Globus pallidus (tissue), 1 donor: Measurements from ENCODE around the gene P3H4.

ENCODE experiments used
- DNase-seq: peaks from one replicate; pipeline ENCODE4 v3.0.0-alpha.2; 2015; ENCODE audit warnings: low spot score

The P3H4 gene

GRCh38 chr17:41769985-41770384, 41.8 kb downstream of the P3H4 start:
- DNase-seq, result no peak

- no peak for DNase-seq
Observed at GRCh38 chr17:41769346-41769862, 42.3 kb downstream of the P3H4 start.

- DNase-seq, result no peak
Observed at GRCh38 chr17:41768682-41769288, 43.0 kb downstream of the P3H4 start.

- DNase-seq, result no peak
Observed at GRCh38 chr17:41767324-41768042, 44.3 kb downstream of the P3H4 start.

- DNase-seq, result no peak
Observed at GRCh38 chr17:41766135-41766534, 45.6 kb downstream of the P3H4 start.

GRCh38 chr17:41763327-41763726, 48.4 kb downstream of the P3H4 start:
- DNase-seq, result no peak

- no peak for DNase-seq
Observed at GRCh38 chr17:41762841-41763240, 48.9 kb downstream of the P3H4 start.

- no peak for DNase-seq
Observed at GRCh38 chr17:41762391-41762790, 49.4 kb downstream of the P3H4 start.

- no peak for DNase-seq
Observed at GRCh38 chr17:41760878-41761277, 50.9 kb downstream of the P3H4 start.

GRCh38 chr17:41758601-41759000, 53.1 kb downstream of the P3H4 start:
- no peak for DNase-seq

- DNase-seq, result no peak
Observed at GRCh38 chr17:41754066-41754465, 57.7 kb downstream of the P3H4 start.
